ENCODE data around the gene AIFM2. TPM values are rescaled to one million over a fixed set of nuclear protein-coding genes. Genes with fewer than 3 reads are reported as not detected.
"Not testable (repeated sequence)": the region's sequence is repeated elsewhere in the genome, so short reads cannot be mapped to it uniquely, and the experiment has no call there.

AIFM2 gene
- total and polyA plus RNA-seq, 4 donors, result 3.6 to 19.1 (median 15.5) TPM

GRCh38 chr10:70101668-70102067, 31.0 kb downstream of the AIFM2 start:
- Histone ChIP-seq H3K36me3 (ENCODE audit: control insufficient read depth in 4 of 4, insufficient read depth in 4 of 4, low read length in 4 of 4) (peaks cover 0 to 38% (median 8%) of the 10 kb centered on the region in 4 donors), H3K4me3 (no peak overlapping the region), H3K4me1 (ENCODE audit: control insufficient read depth in 5 of 5, insufficient read depth in 5 of 5, low read length in 5 of 5) (no peaks in the 10 kb centered on the region), H3K27me3 (ENCODE audit: control insufficient read depth in 3 of 3, insufficient read depth in 3 of 3, low read length in 2 of 3) (no peaks in the 10 kb centered on the region), H3K27ac (ENCODE audit: low read depth in 1 of 2, low read length in 1 of 2) (no peak overlapping the region), H3K9ac (ENCODE audit: insufficient read depth in 1 of 2, low read length in 2 of 2) (no peak overlapping the region), H3K9me3 (ENCODE audit: control insufficient read depth in 4 of 4, insufficient read depth in 3 of 4, low read length in 3 of 4) (no peaks in the 10 kb centered on the region)
- no peak for ATAC-seq (ENCODE audit: insufficient read depth, low FRiP score)
- 85 to 86% methylated on average over 3 of the region's 3 CpGs for WGBS, 2 donors
- DNase-seq, result no peak
- TF ChIP-seq CTCF (IDR thresholded peaks at IDR 0.05; ENCODE audit: control extremely low read depth, extremely low read depth), result no peak

- H3K27me3 ChIP-seq (ENCODE audit: control insufficient read depth in 3 of 3, insufficient read depth in 3 of 3, low read length in 2 of 3); H3K4me1 ChIP-seq (ENCODE audit: control insufficient read depth in 5 of 5, insufficient read depth in 5 of 5, low read length in 5 of 5); H3K4me3 ChIP-seq; ATAC-seq (ENCODE audit: insufficient read depth, low FRiP score); DNase-seq; H3K9ac ChIP-seq (ENCODE audit: insufficient read depth in 1 of 2, low read length in 2 of 2); H3K27ac ChIP-seq (ENCODE audit: low read depth in 1 of 2, low read length in 1 of 2); H3K9me3 ChIP-seq (ENCODE audit: control insufficient read depth in 4 of 4, insufficient read depth in 3 of 4, low read length in 3 of 4): not testable (repeated sequence)
- 81 to 83% methylated on average over 11 of the region's 11 CpGs for WGBS, 2 donors
- peaks cover 0 to 42% (median 10%) of the 10 kb centered on the region in 4 donors for H3K36me3 ChIP-seq (ENCODE audit: control insufficient read depth in 4 of 4, insufficient read depth in 4 of 4, low read length in 4 of 4)
These were observed 31.5 kb downstream of the AIFM2 start for GRCh38 chr10:70101068-70101562.

- peaks cover 0 to 40% (median 19%) of the 10 kb centered on the region in 4 donors for H3K36me3 ChIP-seq (ENCODE audit: control insufficient read depth in 4 of 4, insufficient read depth in 4 of 4, low read length in 4 of 4)
- no peak overlapping the region for H3K9ac ChIP-seq (ENCODE audit: insufficient read depth in 1 of 2, low read length in 2 of 2)
These were observed 34.4 kb downstream of the AIFM2 start for GRCh38 chr10:70098271-70098670.

GRCh38 chr10:70097459-70097858, 35.2 kb downstream of the AIFM2 start:
- no peak for DNase-seq
- no peaks in the 10 kb centered on the region for H3K4me1 ChIP-seq (ENCODE audit: control insufficient read depth in 5 of 5, insufficient read depth in 5 of 5, low read length in 5 of 5)
- TF ChIP-seq CTCF (IDR thresholded peaks at IDR 0.05; ENCODE audit: control extremely low read depth, extremely low read depth), result no peak
- peaks cover 0 to 42% (median 22%) of the 10 kb centered on the region in 4 donors for H3K36me3 ChIP-seq (ENCODE audit: control insufficient read depth in 4 of 4, insufficient read depth in 4 of 4, low read length in 4 of 4)
- H3K27me3 ChIP-seq (ENCODE audit: control insufficient read depth in 3 of 3, insufficient read depth in 3 of 3, low read length in 2 of 3), result no peaks in the 10 kb centered on the region
- no peak overlapping the region for H3K4me3 ChIP-seq
- no peak overlapping the region for H3K9ac ChIP-seq (ENCODE audit: insufficient read depth in 1 of 2, low read length in 2 of 2)
- no peaks in the 10 kb centered on the region for H3K9me3 ChIP-seq (ENCODE audit: control insufficient read depth in 4 of 4, insufficient read depth in 3 of 4, low read length in 3 of 4)
- no peak overlapping the region for H3K27ac ChIP-seq (ENCODE audit: low read depth in 1 of 2, low read length in 1 of 2)
- ATAC-seq (ENCODE audit: insufficient read depth, low FRiP score), result no peak

More at GRCh38 chr10:70098271-70098670, 34.4 kb downstream of the AIFM2 start:
- Histone ChIP-seq H3K4me3 (no peak overlapping the region), H3K27ac (ENCODE audit: low read depth in 1 of 2, low read length in 1 of 2) (no peak overlapping the region), H3K4me1 (ENCODE audit: control insufficient read depth in 5 of 5, insufficient read depth in 5 of 5, low read length in 5 of 5) (no peaks in the 10 kb centered on the region), H3K27me3 (ENCODE audit: control insufficient read depth in 3 of 3, insufficient read depth in 3 of 3, low read length in 2 of 3) (no peaks in the 10 kb centered on the region), H3K9me3 (ENCODE audit: control insufficient read depth in 4 of 4, insufficient read depth in 3 of 4, low read length in 3 of 4) (no peaks in the 10 kb centered on the region)
- 97 to 98% methylated on average over 3 of the region's 3 CpGs for WGBS, 2 donors
- DNase-seq (no peak), ATAC-seq (ENCODE audit: insufficient read depth, low FRiP score) (no peak)
- no peak for TF ChIP-seq CTCF (IDR thresholded peaks at IDR 0.05; ENCODE audit: control extremely low read depth, extremely low read depth)

Measured in lung (tissue), 12 donors.